Neural progenitor cell (in vitro differentiated cells): ENCODE results near the gene ADAMTSL2.

Source experiments
- EZH2 ChIP-seq: fragments of 200-600 bp; sonication (generic); IDR thresholded peaks from 2 replicates; pipeline ENCODE4 v1.6.1; 2017; ENCODE audit warnings: antibody characterized with exemption, mild to moderate bottlenecking, moderate library complexity
- EZH2phosphoT487 ChIP-seq: fragments of 200-600 bp; sonication (generic); IDR thresholded peaks from 2 replicates; pipeline ENCODE4 v1.6.1; 2017; ENCODE audit warnings: antibody characterized with exemption
- TF ChIP-seq, protein P1 (sequence below): fragments of 200-600 bp; sonication (generic); IDR thresholded peaks from 2 replicates; pipeline ENCODE4 v1.5.1; 2017; ENCODE audit warnings: antibody characterized with exemption, mild to moderate bottlenecking

DNA sequence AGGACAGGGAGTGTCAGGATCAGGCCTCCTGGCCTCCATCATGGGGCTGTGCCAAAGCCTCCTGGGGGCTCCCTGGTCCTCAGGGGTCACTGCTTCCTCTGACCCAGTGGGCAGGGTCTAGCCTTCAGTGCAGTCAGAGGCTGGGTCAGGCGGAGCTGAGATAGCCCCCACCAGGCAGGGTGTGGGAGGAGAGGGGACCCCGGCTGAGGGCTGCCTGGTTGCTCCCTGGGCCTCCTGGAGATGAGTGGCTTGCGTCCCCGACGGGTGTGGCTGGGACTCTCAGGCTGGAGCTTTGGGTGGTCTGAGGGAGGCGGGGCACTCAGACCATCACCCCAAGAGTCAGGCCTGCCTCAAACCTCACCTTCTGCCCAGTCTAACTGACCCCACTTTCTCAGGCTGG lies 53.0 kb downstream of the ADAMTSL2 start:
- TF ChIP-seq EZH2 = no peak
- TF ChIP-seq, protein P1, sequence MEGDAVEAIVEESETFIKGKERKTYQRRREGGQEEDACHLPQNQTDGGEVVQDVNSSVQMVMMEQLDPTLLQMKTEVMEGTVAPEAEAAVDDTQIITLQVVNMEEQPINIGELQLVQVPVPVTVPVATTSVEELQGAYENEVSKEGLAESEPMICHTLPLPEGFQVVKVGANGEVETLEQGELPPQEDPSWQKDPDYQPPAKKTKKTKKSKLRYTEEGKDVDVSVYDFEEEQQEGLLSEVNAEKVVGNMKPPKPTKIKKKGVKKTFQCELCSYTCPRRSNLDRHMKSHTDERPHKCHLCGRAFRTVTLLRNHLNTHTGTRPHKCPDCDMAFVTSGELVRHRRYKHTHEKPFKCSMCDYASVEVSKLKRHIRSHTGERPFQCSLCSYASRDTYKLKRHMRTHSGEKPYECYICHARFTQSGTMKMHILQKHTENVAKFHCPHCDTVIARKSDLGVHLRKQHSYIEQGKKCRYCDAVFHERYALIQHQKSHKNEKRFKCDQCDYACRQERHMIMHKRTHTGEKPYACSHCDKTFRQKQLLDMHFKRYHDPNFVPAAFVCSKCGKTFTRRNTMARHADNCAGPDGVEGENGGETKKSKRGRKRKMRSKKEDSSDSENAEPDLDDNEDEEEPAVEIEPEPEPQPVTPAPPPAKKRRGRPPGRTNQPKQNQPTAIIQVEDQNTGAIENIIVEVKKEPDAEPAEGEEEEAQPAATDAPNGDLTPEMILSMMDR = no peak
- TF ChIP-seq EZH2phosphoT487 = no peak
